Ovary (tissue), 3 donors: ENCODE measurements around the gene ALOX5.

Experiments used
- EP300 ChIP-seq: sonication (generic); formaldehyde crosslinking; IDR thresholded peaks from one replicate; pipeline ENCODE4 v1.6.1; 2017; ENCODE audit warnings: antibody characterized with exemption
- POLR2A ChIP-seq: fragments of 450-650 bp; IDR thresholded peaks from one replicate; pipeline ENCODE4 v1.6.1; 2017; ENCODE audit warnings: antibody characterized with exemption, mild to moderate bottlenecking, moderate library complexity
- TF ChIP-seq, protein P1 (sequence below), 3 donors: fragments of 450-650 bp in 2 of 3; fragments of 200-600 bp in 1 of 3; IDR thresholded peaks; one replicate each; pipeline versions ENCODE4 v1.5.1 to v1.8.0; 2016 to 2022; ENCODE audit warnings: antibody characterized with exemption in 3 of 3, mild to moderate bottlenecking in 1 of 3
- donor health status: DM: no; HTN: no; CAD: no.

DNA sequence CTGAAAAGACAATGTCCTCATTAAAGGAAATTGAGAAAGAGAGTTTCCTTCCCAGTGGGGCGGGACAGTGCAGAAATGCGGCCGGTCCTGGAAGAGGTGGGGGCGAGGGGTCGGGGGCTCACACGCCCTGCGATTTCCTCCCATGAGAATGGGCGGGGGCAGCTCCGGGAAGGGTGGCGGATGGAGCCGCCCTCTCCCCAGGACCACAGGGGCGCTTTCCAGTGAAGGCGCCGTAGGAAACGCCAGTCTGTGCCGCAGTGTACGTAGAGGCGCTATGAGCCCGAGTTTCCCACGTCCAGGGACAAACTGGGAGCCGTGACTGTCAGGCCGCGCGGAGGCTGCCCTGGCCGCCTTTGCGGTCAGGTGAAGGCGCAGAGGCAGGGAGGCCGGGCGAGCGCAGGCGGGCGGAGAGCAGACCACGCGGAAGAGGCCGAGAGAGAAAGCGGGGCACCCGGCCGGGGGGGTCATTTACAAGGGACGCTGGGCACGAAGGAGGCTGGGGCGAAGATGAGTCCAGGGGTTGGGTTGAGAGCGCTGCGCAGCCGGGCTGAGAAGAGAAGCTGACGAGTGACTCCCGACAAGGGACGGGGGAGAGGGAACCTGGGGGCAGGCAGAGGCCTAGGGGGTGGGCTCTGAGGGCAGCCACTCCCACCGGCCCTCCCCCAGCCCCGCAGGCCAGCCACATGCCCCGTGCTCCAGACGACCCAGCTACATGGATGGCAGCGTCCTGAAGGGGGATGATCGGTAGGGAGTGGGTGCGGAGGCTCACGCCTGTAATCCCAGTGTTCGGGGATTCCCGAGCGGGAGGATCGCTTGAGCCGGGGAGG, 45.0 kb downstream of the ALOX5 start:
- TF ChIP-seq, protein P1, sequence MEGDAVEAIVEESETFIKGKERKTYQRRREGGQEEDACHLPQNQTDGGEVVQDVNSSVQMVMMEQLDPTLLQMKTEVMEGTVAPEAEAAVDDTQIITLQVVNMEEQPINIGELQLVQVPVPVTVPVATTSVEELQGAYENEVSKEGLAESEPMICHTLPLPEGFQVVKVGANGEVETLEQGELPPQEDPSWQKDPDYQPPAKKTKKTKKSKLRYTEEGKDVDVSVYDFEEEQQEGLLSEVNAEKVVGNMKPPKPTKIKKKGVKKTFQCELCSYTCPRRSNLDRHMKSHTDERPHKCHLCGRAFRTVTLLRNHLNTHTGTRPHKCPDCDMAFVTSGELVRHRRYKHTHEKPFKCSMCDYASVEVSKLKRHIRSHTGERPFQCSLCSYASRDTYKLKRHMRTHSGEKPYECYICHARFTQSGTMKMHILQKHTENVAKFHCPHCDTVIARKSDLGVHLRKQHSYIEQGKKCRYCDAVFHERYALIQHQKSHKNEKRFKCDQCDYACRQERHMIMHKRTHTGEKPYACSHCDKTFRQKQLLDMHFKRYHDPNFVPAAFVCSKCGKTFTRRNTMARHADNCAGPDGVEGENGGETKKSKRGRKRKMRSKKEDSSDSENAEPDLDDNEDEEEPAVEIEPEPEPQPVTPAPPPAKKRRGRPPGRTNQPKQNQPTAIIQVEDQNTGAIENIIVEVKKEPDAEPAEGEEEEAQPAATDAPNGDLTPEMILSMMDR (IDR thresholded peaks at IDR 0.05): no peak
- no peak for TF ChIP-seq EP300
- TF ChIP-seq POLR2A: no peak
